ENCODE data around the gene TNPO3. TPM values are rescaled to one million over a fixed set of nuclear protein-coding genes. Genes with fewer than 3 reads are reported as not detected.

Gene TNPO3
- total RNA-seq, 1 donor from 2014 or later, result 56.2 TPM

- H3K27ac Mint-ChIP-seq, result peak overlapping the region; percentile 94
- intact Hi-C loops (cut with micrococcal nuclease), result loop anchor here (1.0 to 2.0 kb wide), 7 partner anchors 15 to 182 kb away; partner anchors contain the start of gene ATP6V1F
- H3K9me3 Mint-ChIP-seq, result no peaks in the 10 kb centered on the region
- H3K4me3 Mint-ChIP-seq, result peak overlapping the region; percentile 97
- POLR2A ChIA-PET, result interaction anchor here (0.6 to 4.6 kb wide), 24 partner anchors 7 to 331 kb away, joined by 3 to 80 read pairs (median 8); partner anchors contain the start of genes AHCYL2, ATP6V1F, KCP and TNPO3
- ATAC-seq (ENCODE audit: low read depth) (peak; percentile 61), DNase-seq (peak; percentile 83)
- H3K36me3 Mint-ChIP-seq (ENCODE audit: low read depth), result peaks cover 52% of the 10 kb centered on the region
- no peak for TF ChIP-seq CTCF (IDR thresholded peaks at IDR 0.05)
- peaks cover 65% of the 10 kb centered on the region for H3K4me1 Mint-ChIP-seq
- H3K27me3 Mint-ChIP-seq, result no peaks in the 10 kb centered on the region
- CTCF ChIA-PET, result interaction anchor here (0.8 to 2.0 kb wide), 9 partner anchors 13 to 223 kb away, joined by 3 to 15 read pairs (median 4); no protein-coding TSS in a partner anchor
These were observed 114.2 kb downstream of the TNPO3 start for GRCh38 chr7:128940494-128941322.

- ATAC-seq (ENCODE audit: low read depth) (peak; percentile 38), DNase-seq (peak; percentile 65)
- H3K36me3 Mint-ChIP-seq (ENCODE audit: low read depth), result peaks cover 44% of the 10 kb centered on the region
- no peaks in the 10 kb centered on the region for H3K27me3 Mint-ChIP-seq
- CTCF ChIA-PET, result interaction anchor here (0.8 to 2.0 kb wide), 9 partner anchors 15 to 224 kb away, joined by 3 to 15 read pairs (median 4); no protein-coding TSS in a partner anchor
- H3K27ac Mint-ChIP-seq, result peak overlapping the region; percentile 94
- no peaks in the 10 kb centered on the region for H3K9me3 Mint-ChIP-seq
- no peak for TF ChIP-seq CTCF (IDR thresholded peaks at IDR 0.05)
- POLR2A ChIA-PET, result interaction anchor here (0.7 to 4.6 kb wide), 31 partner anchors 8 to 331 kb away, joined by 3 to 80 read pairs (median 6); partner anchors contain the start of genes AHCYL2, ATP6V1F, KCP and TNPO3
- intact Hi-C loops (cut with micrococcal nuclease), result loop anchor here (1.0 to 10.0 kb wide), 10 partner anchors 15 to 675 kb away; partner anchors contain the start of genes ATP6V1F, CCDC136 and NRF1
- peaks cover 71% of the 10 kb centered on the region for H3K4me1 Mint-ChIP-seq
- peak overlapping the region; percentile 97 for H3K4me3 Mint-ChIP-seq
These were observed 115.0 kb downstream of the TNPO3 start for GRCh38 chr7:128939861-128940410.

GRCh38 chr7:128939075-128939860 is 115.6 kb downstream of the TNPO3 start:
- Mint-ChIP-seq H3K27ac (peak overlapping the region; percentile 94), H3K27me3 (no peaks in the 10 kb centered on the region), H3K4me3 (peak overlapping the region; percentile 97), H3K9me3 (no peaks in the 10 kb centered on the region), H3K4me1 (peaks cover 75% of the 10 kb centered on the region), H3K36me3 (ENCODE audit: low read depth) (peaks cover 38% of the 10 kb centered on the region)
- no peak for TF ChIP-seq CTCF (IDR thresholded peaks at IDR 0.05)
- ATAC-seq (ENCODE audit: low read depth) (peak; percentile 56), DNase-seq (no peak)
- POLR2A ChIA-PET, result interaction anchor here (0.5 to 4.6 kb wide), 31 partner anchors 9 to 1968 kb away, joined by 3 to 80 read pairs (median 6); partner anchors contain the start of genes AHCYL2, ATP6V1F, KCP and TNPO3
- CTCF ChIA-PET, result interaction anchor here (0.8 to 2.0 kb wide), 5 partner anchors 15 to 225 kb away, joined by 3 to 15 read pairs (median 5); no protein-coding TSS in a partner anchor
- intact Hi-C loops (cut with micrococcal nuclease), result loop anchor here (1.0 to 10.0 kb wide), 3 partner anchors 147 to 676 kb away; partner anchors contain the start of genes CCDC136 and NRF1

GRCh38 chr7:128938544-128939074 is 116.3 kb downstream of the TNPO3 start:
- POLR2A ChIA-PET, result interaction anchor here (0.5 to 4.6 kb wide), 22 partner anchors 9 to 1969 kb away, joined by 3 to 80 read pairs (median 8); partner anchors contain the start of genes KCP, TNPO3 and TSPAN33
- no peak for TF ChIP-seq CTCF (IDR thresholded peaks at IDR 0.05)
- DNase-seq, result peak; percentile 46
- H3K27ac Mint-ChIP-seq, result peak overlapping the region; percentile 94
- intact Hi-C loops (cut with micrococcal nuclease), result loop anchor here (1.0 to 10.0 kb wide), 3 partner anchors 146 to 676 kb away; partner anchors contain the start of genes CCDC136 and NRF1
- H3K4me3 Mint-ChIP-seq, result peak overlapping the region; percentile 97
- peaks cover 32% of the 10 kb centered on the region for H3K36me3 Mint-ChIP-seq (ENCODE audit: low read depth)
- H3K9me3 Mint-ChIP-seq, result no peaks in the 10 kb centered on the region
- no peaks in the 10 kb centered on the region for H3K27me3 Mint-ChIP-seq
- CTCF ChIA-PET, result interaction anchor here (0.8 to 2.0 kb wide), 4 partner anchors 16 to 225 kb away, joined by 3 to 15 read pairs (median 6); no protein-coding TSS in a partner anchor
- ATAC-seq (ENCODE audit: low read depth), result peak; percentile 2
- H3K4me1 Mint-ChIP-seq, result peaks cover 76% of the 10 kb centered on the region

All from activated B cell treated with CpG ODN at 0.5 μM for 24 hours (primary cell).